22Rv1 (cell line): ENCODE data around the gene MMP23B.

ENCODE experiments used
- H3K27ac ChIP-seq: fragments of 450-650 bp; 2 replicates; pipeline ENCODE4 v1.5.1; 2017
- ZFX ChIP-seq: fragments of 450-650 bp; IDR thresholded peaks from 2 replicates; pipeline ENCODE4 v1.6.1; 2017; ENCODE audit warnings: antibody characterized with exemption, borderline replicate concordance
- TF ChIP-seq, protein P1 (sequence below): fragments of 450-650 bp; IDR thresholded peaks from 2 replicates; pipeline ENCODE4 v1.5.1; 2017; ENCODE audit warnings: mild to moderate bottlenecking

The MMP23B gene

GRCh38 chr1:1614954-1615255 is 17.1 kb upstream of the MMP23B start:
- TF ChIP-seq ZFX = no peak
- TF ChIP-seq, protein P1, sequence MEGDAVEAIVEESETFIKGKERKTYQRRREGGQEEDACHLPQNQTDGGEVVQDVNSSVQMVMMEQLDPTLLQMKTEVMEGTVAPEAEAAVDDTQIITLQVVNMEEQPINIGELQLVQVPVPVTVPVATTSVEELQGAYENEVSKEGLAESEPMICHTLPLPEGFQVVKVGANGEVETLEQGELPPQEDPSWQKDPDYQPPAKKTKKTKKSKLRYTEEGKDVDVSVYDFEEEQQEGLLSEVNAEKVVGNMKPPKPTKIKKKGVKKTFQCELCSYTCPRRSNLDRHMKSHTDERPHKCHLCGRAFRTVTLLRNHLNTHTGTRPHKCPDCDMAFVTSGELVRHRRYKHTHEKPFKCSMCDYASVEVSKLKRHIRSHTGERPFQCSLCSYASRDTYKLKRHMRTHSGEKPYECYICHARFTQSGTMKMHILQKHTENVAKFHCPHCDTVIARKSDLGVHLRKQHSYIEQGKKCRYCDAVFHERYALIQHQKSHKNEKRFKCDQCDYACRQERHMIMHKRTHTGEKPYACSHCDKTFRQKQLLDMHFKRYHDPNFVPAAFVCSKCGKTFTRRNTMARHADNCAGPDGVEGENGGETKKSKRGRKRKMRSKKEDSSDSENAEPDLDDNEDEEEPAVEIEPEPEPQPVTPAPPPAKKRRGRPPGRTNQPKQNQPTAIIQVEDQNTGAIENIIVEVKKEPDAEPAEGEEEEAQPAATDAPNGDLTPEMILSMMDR = no peak
- H3K27ac ChIP-seq = peak overlapping the region; percentile 98

GRCh38 chr1:1615256-1616044 is 16.5 kb upstream of the MMP23B start, which contains the start of gene MIB2:
Gene MIB2, plus strand, starts transcription at chr1:1615500. Its CDS starts 7,953 bp downstream, at chr1:1623453.
- TF ChIP-seq, protein P1 = no peak
- TF ChIP-seq ZFX = no peak
- peak within 1 kb of the TSS; percentile 98 for H3K27ac ChIP-seq

DNA sequence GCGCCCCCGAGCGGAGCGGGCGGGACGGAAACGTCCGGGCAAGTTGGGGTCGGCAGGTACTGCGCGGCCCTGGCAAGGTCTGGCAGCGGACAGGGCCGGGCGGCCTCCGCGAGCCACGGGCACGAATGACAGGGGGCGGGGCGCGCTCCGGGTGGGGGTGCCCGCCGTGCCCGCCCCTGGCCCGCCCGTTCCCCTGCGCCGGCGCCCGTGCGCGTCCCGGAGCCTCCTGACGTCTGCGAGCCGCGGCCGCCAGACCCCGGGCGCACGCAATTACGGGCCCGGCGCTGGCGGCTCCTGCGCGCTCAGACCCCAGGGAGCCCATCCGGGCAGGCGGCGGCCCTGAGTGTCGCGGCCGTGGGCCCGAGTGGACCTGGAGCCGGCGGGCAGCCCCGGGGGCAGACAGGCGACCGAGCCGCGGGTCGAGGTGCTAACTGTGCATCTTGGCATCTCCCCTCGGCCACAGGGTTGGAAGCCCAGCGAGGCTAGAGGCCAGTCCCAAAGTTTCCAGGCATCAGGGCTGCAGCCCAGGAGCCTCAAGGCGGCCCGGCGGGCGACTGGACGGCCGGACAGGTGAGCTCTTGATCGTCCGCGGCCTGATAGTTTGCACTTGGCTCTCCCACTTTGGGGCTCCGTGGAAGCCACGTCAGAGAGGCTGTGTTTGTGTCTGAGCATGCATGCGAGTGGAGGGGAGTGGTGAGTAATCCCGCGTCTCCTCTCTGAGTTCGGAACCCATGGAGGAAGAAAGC is 15.8 kb upstream of the MMP23B start:
- H3K27ac ChIP-seq = peak overlapping the region; percentile 98
- TF ChIP-seq, protein P1 = no peak
- no peak for TF ChIP-seq ZFX

DNA sequence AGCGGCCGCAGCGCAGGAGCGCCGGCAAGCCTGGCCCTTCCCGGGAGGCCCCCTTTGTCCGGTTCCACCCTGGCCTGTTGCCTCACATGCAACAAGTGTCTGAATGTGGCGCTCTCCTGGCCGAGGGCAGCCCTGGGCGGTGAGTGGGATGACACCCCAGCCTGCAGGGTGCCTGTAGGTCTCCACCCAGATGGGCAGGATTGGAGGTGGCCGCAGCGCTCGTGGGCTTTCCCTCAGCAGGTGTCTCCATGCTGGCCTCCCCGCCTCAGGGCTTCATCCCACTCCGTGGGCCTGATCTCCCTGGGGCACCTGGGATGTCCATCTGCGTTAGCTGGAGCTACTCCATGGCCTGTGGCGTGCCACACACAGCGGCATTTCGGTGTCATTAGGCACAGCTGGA is 15.1 kb upstream of the MMP23B start:
- no peak overlapping the region for H3K27ac ChIP-seq
- TF ChIP-seq ZFX = no peak
- TF ChIP-seq, protein P1 = no peak

DNA sequence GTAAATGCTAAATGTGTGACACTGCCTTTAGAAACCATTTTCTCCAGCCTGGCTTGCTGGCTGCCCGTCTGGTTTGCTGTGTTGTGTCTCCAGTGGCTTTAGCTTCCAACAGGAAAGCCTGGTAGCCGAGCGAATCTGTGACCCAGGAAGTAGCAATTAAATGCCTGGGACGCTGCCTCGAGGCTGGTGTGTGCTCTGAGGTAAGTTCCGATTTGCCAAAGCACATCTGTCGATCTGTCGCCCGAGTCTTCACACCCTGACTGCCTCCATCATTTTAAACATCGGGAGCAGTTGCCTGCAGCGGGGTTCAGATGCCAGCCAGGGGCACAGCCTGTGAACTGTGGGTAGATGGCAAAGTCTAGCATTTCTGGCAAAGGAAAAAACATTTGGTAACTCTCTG is 14.5 kb upstream of the MMP23B start:
- no peak overlapping the region for H3K27ac ChIP-seq
- no peak for TF ChIP-seq ZFX

GRCh38 chr1:1617925-1618324 is 14.0 kb upstream of the MMP23B start:
- TF ChIP-seq ZFX = no peak
- TF ChIP-seq, protein P1 = no peak
- H3K27ac ChIP-seq = no peak overlapping the region

DNA sequence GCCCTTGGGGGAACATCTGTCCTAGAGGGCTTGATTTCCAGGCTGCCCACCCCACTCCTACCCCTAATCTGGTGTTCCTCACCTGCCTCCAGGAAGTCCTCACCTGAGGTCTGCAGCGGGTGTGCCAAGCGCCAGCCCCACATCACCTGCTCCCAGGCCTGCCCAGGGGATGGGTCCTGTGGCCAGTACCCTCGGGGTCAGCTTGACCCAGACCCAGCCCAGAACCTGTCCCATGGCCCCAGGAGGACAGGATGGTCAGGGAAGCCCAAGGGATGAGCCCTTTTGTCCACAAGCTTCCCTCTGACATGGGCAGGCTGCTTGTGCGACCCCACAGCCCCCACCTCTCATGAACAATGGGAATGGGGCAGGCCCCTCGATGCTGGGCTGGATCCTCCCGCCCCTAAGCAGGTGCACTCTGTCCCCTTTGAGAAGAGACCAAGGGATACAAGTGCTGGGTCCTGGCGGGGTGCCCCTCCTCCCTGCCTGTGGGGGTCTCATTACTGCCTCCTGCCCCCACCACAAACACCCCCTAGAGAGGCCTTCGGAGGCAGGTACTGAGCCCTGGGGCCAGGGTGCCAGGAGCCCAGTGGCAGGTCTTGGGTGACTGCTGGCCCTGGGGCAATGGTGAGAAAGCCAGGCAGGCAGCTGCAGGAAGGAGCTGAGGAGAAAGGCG is 13.4 kb upstream of the MMP23B start:
- TF ChIP-seq, protein P1 = no peak
- TF ChIP-seq ZFX = no peak
- H3K27ac ChIP-seq = no peak overlapping the region
